CD14-positive monocyte (primary cell): ENCODE measurements around the gene EREG. TPM values are rescaled to one million over a fixed set of nuclear protein-coding genes. Genes with fewer than 3 reads are reported as not detected.

ENCODE experiments used
- DNase-seq, 3 donors: peaks; one replicate each; pipeline ENCODE4 v3.0.0-alpha.2; 2011 to 2022
- H2AFZ ChIP-seq: 2 replicates; pipeline ENCODE4 v1.6.0; 2012; ENCODE audit warnings: mild to moderate bottlenecking, low read depth, low read length, inconsistent platforms; ENCODE audit not compliant: insufficient read depth, poor library complexity, severe bottlenecking
- H3K27ac ChIP-seq, 2 donors: 1 replicate in 1 of 2; 2 replicates in 1 of 2; pipeline ENCODE4 v1.5.1; 2012 to 2013; ENCODE audit warnings: low read length in 2 of 2, control low read depth in 1 of 2, inconsistent platforms in 1 of 2, low read depth in 1 of 2, mild to moderate bottlenecking in 1 of 2
- H3K27me3 ChIP-seq, 2 donors: one replicate each; pipeline versions ENCODE4 v1.6.0 to v1.6.1; 2011 to 2013; ENCODE audit warnings: low read length in 2 of 2; ENCODE audit not compliant: control insufficient read depth in 2 of 2, insufficient read depth in 2 of 2
- H3K36me3 ChIP-seq, 2 donors: replicated peaks in 1 of 2; 1 replicate in 1 of 2; 2 replicates in 1 of 2; pipeline versions ENCODE4 v1.5.1 to v1.6.1; 2012 to 2013; ENCODE audit warnings: low read length in 2 of 2, control low read depth in 1 of 2, inconsistent platforms in 1 of 2, mild to moderate bottlenecking in 1 of 2; ENCODE audit not compliant: insufficient read depth in 2 of 2, control insufficient read depth in 1 of 2
- H3K4me1 ChIP-seq, 2 donors: 1 replicate in 1 of 2; 2 replicates in 1 of 2; pipeline versions ENCODE4 v1.5.1 to v1.6.1; 2012 to 2013; ENCODE audit warnings: low read length in 2 of 2, control low read depth in 1 of 2, inconsistent platforms in 1 of 2, mild to moderate bottlenecking in 1 of 2, moderate library complexity in 1 of 2; ENCODE audit not compliant: insufficient read depth in 2 of 2, control insufficient read depth in 1 of 2
- H3K4me2 ChIP-seq: replicated peaks from 2 replicates; pipeline ENCODE3; 2012; ENCODE audit warnings: low read length, moderate library complexity, mild to moderate bottlenecking; ENCODE audit not compliant: poor library complexity, severe bottlenecking; ENCODE audit errors: extremely low read depth
- H3K4me3 ChIP-seq, 3 experiments: fragments of 200-600 bp in 1 of 3; sonication (generic) in 1 of 3; replicated peaks in 1 of 3; 1 replicate in 2 of 3; 2 replicates in 1 of 3; pipeline ENCODE4 v1.5.1; 2011 to 2013; ENCODE audit warnings: low read length in 3 of 3, mild to moderate bottlenecking in 3 of 3, control low read depth in 2 of 3, low read depth in 2 of 3, inconsistent platforms in 1 of 3, moderate library complexity in 1 of 3
- H3K79me2 ChIP-seq: 2 replicates; pipeline ENCODE4 v1.6.0; 2012; ENCODE audit warnings: mild to moderate bottlenecking, control low read depth, inconsistent platforms, low read length, moderate library complexity; ENCODE audit not compliant: insufficient read depth
- H3K9ac ChIP-seq: 2 replicates; pipeline ENCODE4 v1.6.0; 2017; ENCODE audit warnings: low read length, mild to moderate bottlenecking; ENCODE audit not compliant: insufficient read depth, poor library complexity, severe bottlenecking
- H3K9me3 ChIP-seq, 2 donors: replicated peaks in 1 of 2; 1 replicate in 1 of 2; 2 replicates in 1 of 2; pipeline versions ENCODE4 v1.5.1 to v1.6.1; 2012 to 2013; ENCODE audit warnings: low read length in 2 of 2, control low read depth in 1 of 2; ENCODE audit not compliant: control insufficient read depth in 1 of 2, insufficient read depth in 1 of 2
- H4K20me1 ChIP-seq: 2 replicates; pipeline ENCODE4 v1.6.0; 2012; ENCODE audit warnings: mild to moderate bottlenecking, low read length, control low read depth, moderate library complexity; ENCODE audit not compliant: insufficient read depth
- H3K27ac Mint-ChIP-seq, 7 donors: one replicate each; pipeline ENCODE4 v1.8.0; 2020; ENCODE audit warnings: mild to moderate bottlenecking in 7 of 7, mixed read lengths in 7 of 7, moderate library complexity in 6 of 7, inconsistent platforms in 2 of 7
- H3K27me3 Mint-ChIP-seq, 3 donors: one replicate each; pipeline ENCODE4 v1.8.0; 2021 to 2022; ENCODE audit warnings: low read depth in 3 of 3, mild to moderate bottlenecking in 3 of 3, mixed read lengths in 3 of 3, moderate library complexity in 3 of 3, inconsistent platforms in 1 of 3
- H3K36me3 Mint-ChIP-seq, 2 donors: one replicate each; pipeline ENCODE4 v1.8.0; 2020; ENCODE audit warnings: mixed read lengths in 2 of 2, inconsistent platforms in 1 of 2, mild to moderate bottlenecking in 1 of 2
- H3K4me1 Mint-ChIP-seq: one replicate; pipeline ENCODE4 v1.8.0; 2020; ENCODE audit warnings: mild to moderate bottlenecking, mixed read lengths
- H3K4me3 Mint-ChIP-seq, 2 donors: one replicate each; pipeline ENCODE4 v1.8.0; 2020; ENCODE audit warnings: mild to moderate bottlenecking in 2 of 2, mixed read lengths in 2 of 2, moderate library complexity in 1 of 2
- H3K9me3 Mint-ChIP-seq, 7 donors: one replicate each; pipeline ENCODE4 v1.8.0; 2020 to 2022; ENCODE audit warnings: mixed read lengths in 7 of 7, mild to moderate bottlenecking in 6 of 7, moderate library complexity in 6 of 7, inconsistent platforms in 2 of 7
- WGBS: methylation state at CpG from one replicate; pipeline ENCODE4 v1.1.5; 2013; ENCODE audit warnings: missing lambda C conversion rate; ENCODE audit not compliant: insufficient coverage; 5-methylcytosine and 5-hydroxymethylcytosine counted together
- intact Hi-C, 2 donors: fragments of 100-400 bp; cut with micrococcal nuclease; formaldehyde crosslinking; loops; one replicate each; pipeline versions ENCODE4 v1.15.0 to v1.15.1; 2023
- polyA plus RNA-seq, 3 donors: library from polyadenylated mRNA; depleted of rRNA in 1 of 3; unstranded in 2 of 3; stranded (reverse) in 1 of 3; fragments of 300-500 nt in 2 of 3; fragments of >200 nt in 1 of 3; fragmentation: Illumina TruSeq in 2 of 3; gene quantifications; 1 replicate in 2 of 3; 2 replicates in 1 of 3; pipeline ENCODE4 v1.2.3, GENCODE V29; 2012 to 2021
- TF ChIP-seq, protein P1 (sequence below): fragments of 200-600 bp; IDR thresholded peaks from one replicate; pipeline ENCODE4 v1.8.0; 2022; ENCODE audit warnings: antibody characterized with exemption, mild to moderate bottlenecking

The EREG gene
- polyA plus RNA-seq, 3 donors: 2.7 to 17.2 (median 8.2) TPM

- peaks cover 33% of the 10 kb centered on the region for H3K4me1 Mint-ChIP-seq
- H3K27ac ChIP-seq: peak overlapping the region; percentile 60 to 76
- H3K9ac ChIP-seq: no peak overlapping the region
- H3K36me3 Mint-ChIP-seq: peaks cover 0 to 13% of the 10 kb centered on the region in 2 donors
- H3K4me3 Mint-ChIP-seq: peak overlapping the region in 1 of 2 donors; percentile 9
- no peak overlapping the region for H3K4me3 ChIP-seq
- no peaks in the 10 kb centered on the region for H3K27me3 Mint-ChIP-seq
- H3K79me2 ChIP-seq: no peaks in the 10 kb centered on the region
- peaks cover 15 to 22% of the 10 kb centered on the region in 2 donors for H3K4me1 ChIP-seq
- WGBS: no CpG with 5 or more reads among the region's 1 CpG
- H4K20me1 ChIP-seq: no peaks in the 10 kb centered on the region
- no peaks in the 10 kb centered on the region for H3K27me3 ChIP-seq
- peak overlapping the region; percentile 26 to 95 (median 87) for H3K27ac Mint-ChIP-seq
- intact Hi-C loops: loop anchor here in 1 of 2 donors (5.0 kb wide), 1 partner anchor 52 kb away; no protein-coding TSS in a partner anchor
- no peaks in the 10 kb centered on the region for H3K36me3 ChIP-seq
- no peak overlapping the region for H3K4me2 ChIP-seq
- peaks cover 0 to 4% (median 0%) of the 10 kb centered on the region in 7 donors for H3K9me3 Mint-ChIP-seq
- no peak overlapping the region for H2AFZ ChIP-seq
- DNase-seq: no peak
- H3K9me3 ChIP-seq: no peaks in the 10 kb centered on the region
- TF ChIP-seq, protein P1, sequence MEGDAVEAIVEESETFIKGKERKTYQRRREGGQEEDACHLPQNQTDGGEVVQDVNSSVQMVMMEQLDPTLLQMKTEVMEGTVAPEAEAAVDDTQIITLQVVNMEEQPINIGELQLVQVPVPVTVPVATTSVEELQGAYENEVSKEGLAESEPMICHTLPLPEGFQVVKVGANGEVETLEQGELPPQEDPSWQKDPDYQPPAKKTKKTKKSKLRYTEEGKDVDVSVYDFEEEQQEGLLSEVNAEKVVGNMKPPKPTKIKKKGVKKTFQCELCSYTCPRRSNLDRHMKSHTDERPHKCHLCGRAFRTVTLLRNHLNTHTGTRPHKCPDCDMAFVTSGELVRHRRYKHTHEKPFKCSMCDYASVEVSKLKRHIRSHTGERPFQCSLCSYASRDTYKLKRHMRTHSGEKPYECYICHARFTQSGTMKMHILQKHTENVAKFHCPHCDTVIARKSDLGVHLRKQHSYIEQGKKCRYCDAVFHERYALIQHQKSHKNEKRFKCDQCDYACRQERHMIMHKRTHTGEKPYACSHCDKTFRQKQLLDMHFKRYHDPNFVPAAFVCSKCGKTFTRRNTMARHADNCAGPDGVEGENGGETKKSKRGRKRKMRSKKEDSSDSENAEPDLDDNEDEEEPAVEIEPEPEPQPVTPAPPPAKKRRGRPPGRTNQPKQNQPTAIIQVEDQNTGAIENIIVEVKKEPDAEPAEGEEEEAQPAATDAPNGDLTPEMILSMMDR: no peak
Measured at GRCh38 chr4:74374128-74374527, 9.2 kb downstream of the EREG start.

DNA sequence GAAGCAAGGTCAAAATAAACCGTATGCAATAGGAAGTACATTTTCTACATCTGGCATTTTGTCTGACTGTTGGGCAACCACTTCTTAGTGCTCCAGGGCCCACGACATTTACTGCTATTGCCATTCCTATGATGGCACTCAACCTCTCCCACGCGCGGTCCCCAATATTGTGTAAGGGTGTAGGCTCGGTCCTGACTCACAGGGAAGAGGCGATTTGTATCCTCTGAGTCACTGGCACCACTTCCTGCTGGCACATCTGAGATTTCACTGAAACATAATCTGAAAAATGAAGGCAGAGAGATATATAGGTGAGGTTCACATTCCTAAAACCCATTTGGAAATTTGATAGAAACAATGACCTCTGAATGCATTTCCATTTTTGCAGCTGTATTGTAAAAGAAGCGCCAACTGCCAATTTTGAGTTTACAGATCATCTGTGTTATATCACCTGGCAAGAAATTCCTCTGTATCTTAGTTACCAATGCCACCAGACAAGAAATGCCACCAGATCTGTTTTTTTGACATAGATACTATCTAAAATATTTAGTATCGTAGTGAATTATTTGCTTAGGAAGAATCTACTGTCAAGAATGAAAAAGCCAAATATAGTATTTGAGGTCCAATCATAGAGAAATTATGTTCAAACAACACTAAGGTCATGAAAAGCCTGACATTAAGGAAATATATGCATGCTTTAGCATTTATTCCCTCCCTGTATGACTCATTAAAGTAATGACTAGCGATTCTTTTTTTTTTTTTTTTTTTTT lies 9.8 kb downstream of the EREG start:
- H3K27me3 ChIP-seq: no peaks in the 10 kb centered on the region
- peak; percentile 96 to 99 (median 99) for DNase-seq
- no peak overlapping the region for H3K4me3 ChIP-seq
- no peak overlapping the region for H3K9ac ChIP-seq
- TF ChIP-seq, protein P1: no peak
- H3K4me2 ChIP-seq: no peak overlapping the region
- H3K79me2 ChIP-seq: no peaks in the 10 kb centered on the region
- H4K20me1 ChIP-seq: no peaks in the 10 kb centered on the region
- no peak overlapping the region for H2AFZ ChIP-seq
- peaks cover 15 to 19% of the 10 kb centered on the region in 2 donors for H3K4me1 ChIP-seq
- WGBS: 0% methylated on average over 1 of the region's 10 CpGs
- H3K27ac Mint-ChIP-seq: peak overlapping the region; percentile 79 to 95 (median 92)
- peaks cover 0 to 4% (median 0%) of the 10 kb centered on the region in 7 donors for H3K9me3 Mint-ChIP-seq
- H3K9me3 ChIP-seq: no peaks in the 10 kb centered on the region
- peaks cover 0 to 14% of the 10 kb centered on the region in 2 donors for H3K36me3 Mint-ChIP-seq
- H3K27me3 Mint-ChIP-seq: no peaks in the 10 kb centered on the region
- H3K36me3 ChIP-seq: no peaks in the 10 kb centered on the region
- H3K4me3 Mint-ChIP-seq: no peak overlapping the region
- intact Hi-C loops: loop anchor here (5.0 kb wide), 2 partner anchors 52 to 298 kb away; no protein-coding TSS in a partner anchor
- peak overlapping the region; percentile 60 to 76 for H3K27ac ChIP-seq
- peaks cover 30% of the 10 kb centered on the region for H3K4me1 Mint-ChIP-seq
